ENCODE results near the gene ST6GAL2.

The ST6GAL2 gene

DNA sequence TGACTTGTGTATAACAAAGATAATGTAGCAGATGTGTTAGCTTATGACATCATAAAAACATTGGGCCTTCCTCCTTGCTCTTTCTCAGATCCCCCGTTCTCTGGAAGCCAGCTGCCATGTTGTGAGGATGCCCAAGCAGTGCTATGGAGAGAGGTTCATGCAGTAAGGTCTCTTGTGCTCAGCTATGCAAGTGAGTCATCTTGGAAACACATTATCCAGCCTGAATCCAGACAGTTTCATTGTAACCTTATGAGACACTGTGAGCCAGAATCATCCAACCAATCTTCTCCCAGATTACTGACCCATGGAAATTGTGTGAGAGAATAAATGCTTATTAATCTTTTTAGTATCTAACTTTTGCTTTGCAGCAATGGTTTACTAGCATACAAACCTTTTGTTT lies 60.8 kb downstream of the ST6GAL2 start:
- TF ChIP-seq, protein P1, sequence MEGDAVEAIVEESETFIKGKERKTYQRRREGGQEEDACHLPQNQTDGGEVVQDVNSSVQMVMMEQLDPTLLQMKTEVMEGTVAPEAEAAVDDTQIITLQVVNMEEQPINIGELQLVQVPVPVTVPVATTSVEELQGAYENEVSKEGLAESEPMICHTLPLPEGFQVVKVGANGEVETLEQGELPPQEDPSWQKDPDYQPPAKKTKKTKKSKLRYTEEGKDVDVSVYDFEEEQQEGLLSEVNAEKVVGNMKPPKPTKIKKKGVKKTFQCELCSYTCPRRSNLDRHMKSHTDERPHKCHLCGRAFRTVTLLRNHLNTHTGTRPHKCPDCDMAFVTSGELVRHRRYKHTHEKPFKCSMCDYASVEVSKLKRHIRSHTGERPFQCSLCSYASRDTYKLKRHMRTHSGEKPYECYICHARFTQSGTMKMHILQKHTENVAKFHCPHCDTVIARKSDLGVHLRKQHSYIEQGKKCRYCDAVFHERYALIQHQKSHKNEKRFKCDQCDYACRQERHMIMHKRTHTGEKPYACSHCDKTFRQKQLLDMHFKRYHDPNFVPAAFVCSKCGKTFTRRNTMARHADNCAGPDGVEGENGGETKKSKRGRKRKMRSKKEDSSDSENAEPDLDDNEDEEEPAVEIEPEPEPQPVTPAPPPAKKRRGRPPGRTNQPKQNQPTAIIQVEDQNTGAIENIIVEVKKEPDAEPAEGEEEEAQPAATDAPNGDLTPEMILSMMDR (IDR thresholded peaks at IDR 0.05; ENCODE audit: low read depth, low read length, missing control alignments), result no peak
- Histone ChIP-seq H3K27ac (no peak overlapping the region), H3K4me3 (ENCODE audit: low read depth, low read length) (no peak overlapping the region), H3K36me3 (replicated peaks) (no peaks in the 10 kb centered on the region), H3K27me3 (replicated peaks) (no peaks in the 10 kb centered on the region)
- DNase-seq, result peak; percentile 81
- in situ Hi-C loops (cut with HindIII; ENCODE audit: low pct_ligation_motif_present, low sequenced_read_pairs), result no loop called here

- H3K27ac ChIP-seq, result no peak overlapping the region
- no peaks in the 10 kb centered on the region for H3K27me3 ChIP-seq (replicated peaks)
- TF ChIP-seq, protein P1 (IDR thresholded peaks at IDR 0.05; ENCODE audit: low read depth, low read length, missing control alignments), result no peak
- no peak overlapping the region for H3K4me3 ChIP-seq (ENCODE audit: low read depth, low read length)
- DNase-seq, result no peak
- no peaks in the 10 kb centered on the region for H3K36me3 ChIP-seq (replicated peaks)
- in situ Hi-C loops (cut with HindIII; ENCODE audit: low pct_ligation_motif_present, low sequenced_read_pairs), result no loop called here
These were observed 69.0 kb downstream of the ST6GAL2 start for GRCh38 chr2:106816974-106817373.

DNA sequence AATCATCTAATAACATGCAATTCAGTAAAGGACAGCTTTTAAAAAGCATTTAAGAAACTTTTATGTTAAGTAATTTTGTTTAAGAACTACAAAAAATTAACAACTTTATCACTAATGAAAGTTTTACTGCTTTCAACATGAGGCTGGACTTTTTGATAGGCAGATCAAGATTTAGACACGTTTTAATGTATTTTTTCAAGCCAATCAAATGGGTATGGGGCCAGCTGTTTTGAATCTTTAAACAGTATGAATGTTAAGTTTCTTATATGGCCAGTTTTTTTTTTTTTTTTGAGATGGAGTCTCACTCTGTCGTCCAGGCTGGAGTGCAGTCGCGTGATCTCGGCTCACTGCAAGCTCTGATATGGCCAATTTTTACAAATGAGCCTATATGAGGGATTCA lies 73.1 kb downstream of the ST6GAL2 start:
- TF ChIP-seq, protein P1 (IDR thresholded peaks at IDR 0.05; ENCODE audit: low read depth, low read length, missing control alignments), result no peak
- in situ Hi-C loops (cut with HindIII; ENCODE audit: low pct_ligation_motif_present, low sequenced_read_pairs), result no loop called here
- no peak overlapping the region for H3K27ac ChIP-seq

GRCh38 chr2:106812383-106812782 lies 73.6 kb downstream of the ST6GAL2 start:
- Histone ChIP-seq H3K36me3 (replicated peaks) (no peaks in the 10 kb centered on the region), H3K27me3 (replicated peaks) (no peaks in the 10 kb centered on the region), H3K27ac (peak overlapping the region; percentile 40), H3K4me3 (ENCODE audit: low read depth, low read length) (no peak overlapping the region)
- in situ Hi-C loops (cut with HindIII; ENCODE audit: low pct_ligation_motif_present, low sequenced_read_pairs), result no loop called here
- peak; percentile 61 for DNase-seq
- TF ChIP-seq, protein P1 (IDR thresholded peaks at IDR 0.05; ENCODE audit: low read depth, low read length, missing control alignments), result no peak

More for the DNA sequence above, 73.1 kb downstream of the ST6GAL2 start:
- no peaks in the 10 kb centered on the region for H3K27me3 ChIP-seq (replicated peaks)
- no peaks in the 10 kb centered on the region for H3K36me3 ChIP-seq (replicated peaks)
- no peak for DNase-seq
- no peak overlapping the region for H3K4me3 ChIP-seq (ENCODE audit: low read depth, low read length)

GRCh38 chr2:106805716-106806115 lies 80.3 kb downstream of the ST6GAL2 start:
- in situ Hi-C loops (cut with HindIII; ENCODE audit: low pct_ligation_motif_present, low sequenced_read_pairs), result no loop called here
- TF ChIP-seq, protein P1 (IDR thresholded peaks at IDR 0.05; ENCODE audit: low read depth, low read length, missing control alignments), result no peak
- no peaks in the 10 kb centered on the region for H3K27me3 ChIP-seq (replicated peaks)
- H3K4me3 ChIP-seq (ENCODE audit: low read depth, low read length), result no peak overlapping the region
- H3K27ac ChIP-seq, result no peak overlapping the region
- no peak for DNase-seq
- H3K36me3 ChIP-seq (replicated peaks), result no peaks in the 10 kb centered on the region

GRCh38 chr2:106804161-106804560 lies 81.8 kb downstream of the ST6GAL2 start:
- Histone ChIP-seq H3K27me3 (replicated peaks) (no peaks in the 10 kb centered on the region), H3K4me3 (ENCODE audit: low read depth, low read length) (no peak overlapping the region), H3K36me3 (replicated peaks) (no peaks in the 10 kb centered on the region), H3K27ac (no peak overlapping the region)
- in situ Hi-C loops (cut with HindIII; ENCODE audit: low pct_ligation_motif_present, low sequenced_read_pairs), result no loop called here
- no peak for DNase-seq
- TF ChIP-seq, protein P1 (IDR thresholded peaks at IDR 0.05; ENCODE audit: low read depth, low read length, missing control alignments), result no peak

All from brain microvascular endothelial cell (primary cell).